ENCODE measurements around the gene NTM.

NTM gene

DNA sequence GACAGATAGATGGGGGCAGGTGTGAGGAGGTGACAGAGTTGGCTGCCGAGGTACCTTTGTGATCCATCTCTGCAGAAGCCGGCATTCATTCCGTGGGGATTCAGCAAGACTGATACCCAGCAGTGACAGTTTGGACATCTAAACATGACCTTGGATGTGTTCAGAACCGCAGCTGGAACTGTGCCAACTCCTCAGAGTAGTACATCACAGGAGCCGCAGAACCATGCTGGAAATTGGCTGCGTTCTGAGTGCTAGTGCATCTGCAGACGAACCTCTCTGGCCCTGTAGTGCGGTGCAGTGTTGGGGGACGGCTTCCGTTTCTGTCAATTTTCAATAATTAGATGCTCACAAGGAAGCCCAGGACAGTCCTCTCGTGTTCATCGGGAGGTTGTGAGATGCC is 772.1 kb downstream of the NTM start:
- Histone ChIP-seq H3K14ac (ENCODE audit: low read length in 2 of 2) (no peak overlapping the region), H3K27me3 (ENCODE audit: control insufficient read depth in 1 of 2, insufficient read depth in 1 of 2, low read length in 2 of 2) (no peaks in the 10 kb centered on the region), H2BK15ac (ENCODE audit: low read depth, poor library complexity, severe bottlenecking) (no peak overlapping the region), H3K9ac (ENCODE audit: low read length) (no peak overlapping the region), H3K4me3 (ENCODE audit: insufficient read depth in 1 of 2, low read depth in 1 of 2, low read length in 2 of 2) (no peak overlapping the region), H2BK120ac (ENCODE audit: low read depth, low read length) (no peak overlapping the region), H3K18ac (ENCODE audit: low read depth in 1 of 2, low read length in 2 of 2) (no peak overlapping the region), H2AFZ (ENCODE audit: low read depth, low read length) (no peak overlapping the region), H3K27ac (ENCODE audit: low read length, poor library complexity, severe bottlenecking) (no peak overlapping the region), H2BK12ac (ENCODE audit: low read length in 2 of 2) (no peak overlapping the region), H3K23ac (ENCODE audit: low read length in 2 of 2) (no peak overlapping the region), H3K4ac (ENCODE audit: low read depth in 1 of 2, low read length in 2 of 2) (no peak overlapping the region), H3K4me2 (ENCODE audit: low read length, poor library complexity, severe bottlenecking) (no peak overlapping the region), H3K9me3 (ENCODE audit: control insufficient read depth, low read length) (no peaks in the 10 kb centered on the region), H3K36me3 (ENCODE audit: control insufficient read depth in 1 of 2, insufficient read depth in 2 of 2, low read depth in 1 of 2, low read length in 2 of 2) (peaks cover 0 to 22% of the 10 kb centered on the region in 2 experiments), H3K4me1 (ENCODE audit: control insufficient read depth, insufficient read depth, low read depth, low read length) (peaks cover 13% of the 10 kb centered on the region), H4K91ac (ENCODE audit: low read length) (no peak overlapping the region), H2BK5ac (ENCODE audit: low read depth, low read length, poor library complexity, severe bottlenecking) (no peak overlapping the region), H4K8ac (ENCODE audit: low read length) (no peak overlapping the region), H3K79me1 (replicated peaks; ENCODE audit: low read length, poor library complexity, severe bottlenecking) (peaks cover 36% of the 10 kb centered on the region), H2AK5ac (ENCODE audit: low read length, severe bottlenecking) (no peak overlapping the region)
- WGBS, result 95% methylated on average over 12 of the region's 12 CpGs
- DNase-seq, result no peak

DNA sequence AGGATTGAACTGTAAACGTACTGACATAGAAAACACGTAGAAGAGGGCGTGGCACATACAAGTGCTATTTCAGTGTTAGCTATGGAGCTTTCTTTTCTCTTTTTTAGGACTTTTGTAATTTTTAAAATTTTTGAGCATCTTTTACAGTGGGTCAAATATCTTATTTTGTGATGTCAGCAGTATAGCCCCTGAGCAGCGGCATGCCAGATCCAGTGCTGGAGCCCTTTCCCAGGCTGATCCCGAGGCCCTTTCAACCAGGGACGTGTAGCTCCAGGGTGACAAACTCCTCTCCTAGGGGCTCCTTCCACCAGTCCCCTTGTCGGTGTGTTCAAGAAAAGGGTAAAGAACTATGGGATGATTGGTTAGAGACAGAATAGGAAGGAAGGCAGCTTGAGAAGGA is 777.0 kb downstream of the NTM start:
- H3K23ac ChIP-seq (ENCODE audit: low read length in 2 of 2), result no peak overlapping the region
- H3K14ac ChIP-seq (ENCODE audit: low read length in 2 of 2), result no peak overlapping the region
- H3K4ac ChIP-seq (ENCODE audit: low read depth in 1 of 2, low read length in 2 of 2), result no peak overlapping the region
- H2BK15ac ChIP-seq (ENCODE audit: low read depth, poor library complexity, severe bottlenecking), result no peak overlapping the region
- no peak overlapping the region for H2BK120ac ChIP-seq (ENCODE audit: low read depth, low read length)
- H4K8ac ChIP-seq (ENCODE audit: low read length), result no peak overlapping the region
- no peak for DNase-seq
- H3K9ac ChIP-seq (ENCODE audit: low read length), result no peak overlapping the region
- no peak overlapping the region for H3K27ac ChIP-seq (ENCODE audit: low read length, poor library complexity, severe bottlenecking)
- 95% methylated on average over 7 of the region's 7 CpGs for WGBS
- no peak overlapping the region for H2BK5ac ChIP-seq (ENCODE audit: low read depth, low read length, poor library complexity, severe bottlenecking)
- no peak overlapping the region for H3K18ac ChIP-seq (ENCODE audit: low read depth in 1 of 2, low read length in 2 of 2)
- H3K27me3 ChIP-seq (ENCODE audit: control insufficient read depth in 1 of 2, insufficient read depth in 1 of 2, low read length in 2 of 2), result no peaks in the 10 kb centered on the region
- H3K79me1 ChIP-seq (replicated peaks; ENCODE audit: low read length, poor library complexity, severe bottlenecking), result peaks cover 32% of the 10 kb centered on the region
- no peak overlapping the region for H3K4me3 ChIP-seq (ENCODE audit: insufficient read depth in 1 of 2, low read depth in 1 of 2, low read length in 2 of 2)
- peaks cover 2% of the 10 kb centered on the region for H3K4me1 ChIP-seq (ENCODE audit: control insufficient read depth, insufficient read depth, low read depth, low read length)
- no peak overlapping the region for H3K4me2 ChIP-seq (ENCODE audit: low read length, poor library complexity, severe bottlenecking)
- no peak overlapping the region for H2BK12ac ChIP-seq (ENCODE audit: low read length in 2 of 2)
- H3K9me3 ChIP-seq (ENCODE audit: control insufficient read depth, low read length), result no peaks in the 10 kb centered on the region
- H2AFZ ChIP-seq (ENCODE audit: low read depth, low read length), result no peak overlapping the region
- no peak overlapping the region for H4K91ac ChIP-seq (ENCODE audit: low read length)
- peaks cover 0 to 20% of the 10 kb centered on the region in 2 experiments for H3K36me3 ChIP-seq (ENCODE audit: control insufficient read depth in 1 of 2, insufficient read depth in 2 of 2, low read depth in 1 of 2, low read length in 2 of 2)
- no peak overlapping the region for H2AK5ac ChIP-seq (ENCODE audit: low read length, severe bottlenecking)

DNA sequence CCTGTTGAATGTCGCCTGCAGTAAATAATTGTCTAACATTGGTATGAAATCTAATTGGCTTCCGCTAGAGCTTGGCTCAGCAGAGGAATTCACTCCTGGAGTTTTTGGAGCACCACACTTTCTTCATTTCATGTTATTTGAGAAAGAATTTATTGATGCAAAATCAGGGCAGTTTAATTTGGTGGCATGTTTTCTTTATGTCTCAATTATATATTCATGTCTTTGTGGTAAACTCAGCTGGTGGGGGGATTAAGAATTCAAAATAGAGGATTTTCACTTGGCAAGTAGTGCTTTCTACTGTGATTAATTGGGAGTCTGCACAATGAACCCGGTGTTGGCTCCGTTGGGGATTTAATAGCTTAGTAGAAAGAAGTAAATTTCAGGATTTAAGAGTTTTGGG is 784.4 kb downstream of the NTM start:
- H3K4me2 ChIP-seq (ENCODE audit: low read length, poor library complexity, severe bottlenecking), result no peak overlapping the region
- 98% methylated on average over 4 of the region's 4 CpGs for WGBS
- no peak overlapping the region for H2BK12ac ChIP-seq (ENCODE audit: low read length in 2 of 2)
- H2BK5ac ChIP-seq (ENCODE audit: low read depth, low read length, poor library complexity, severe bottlenecking), result no peak overlapping the region
- H3K9me3 ChIP-seq (ENCODE audit: control insufficient read depth, low read length), result no peaks in the 10 kb centered on the region
- H3K9ac ChIP-seq (ENCODE audit: low read length), result no peak overlapping the region
- H2AFZ ChIP-seq (ENCODE audit: low read depth, low read length), result no peak overlapping the region
- H3K23ac ChIP-seq (ENCODE audit: low read length in 2 of 2), result no peak overlapping the region
- no peak overlapping the region for H2AK5ac ChIP-seq (ENCODE audit: low read length, severe bottlenecking)
- no peak for DNase-seq
- H3K4me1 ChIP-seq (ENCODE audit: control insufficient read depth, insufficient read depth, low read depth, low read length), result peaks cover 7% of the 10 kb centered on the region
- H3K14ac ChIP-seq (ENCODE audit: low read length in 2 of 2), result no peak overlapping the region
- H3K27me3 ChIP-seq (ENCODE audit: control insufficient read depth in 1 of 2, insufficient read depth in 1 of 2, low read length in 2 of 2), result no peaks in the 10 kb centered on the region
- no peak overlapping the region for H4K8ac ChIP-seq (ENCODE audit: low read length)
- H3K4ac ChIP-seq (ENCODE audit: low read depth in 1 of 2, low read length in 2 of 2), result no peak overlapping the region
- no peak overlapping the region for H4K91ac ChIP-seq (ENCODE audit: low read length)
- H3K27ac ChIP-seq (ENCODE audit: low read length, poor library complexity, severe bottlenecking), result no peak overlapping the region
- H3K36me3 ChIP-seq (ENCODE audit: control insufficient read depth in 1 of 2, insufficient read depth in 2 of 2, low read depth in 1 of 2, low read length in 2 of 2), result peaks cover 0 to 2% of the 10 kb centered on the region in 2 experiments
- H2BK120ac ChIP-seq (ENCODE audit: low read depth, low read length), result no peak overlapping the region
- peaks cover 38% of the 10 kb centered on the region for H3K79me1 ChIP-seq (replicated peaks; ENCODE audit: low read length, poor library complexity, severe bottlenecking)
- H3K18ac ChIP-seq (ENCODE audit: low read depth in 1 of 2, low read length in 2 of 2), result no peak overlapping the region
- H3K4me3 ChIP-seq (ENCODE audit: insufficient read depth in 1 of 2, low read depth in 1 of 2, low read length in 2 of 2), result no peak overlapping the region
- no peak overlapping the region for H2BK15ac ChIP-seq (ENCODE audit: low read depth, poor library complexity, severe bottlenecking)

DNA sequence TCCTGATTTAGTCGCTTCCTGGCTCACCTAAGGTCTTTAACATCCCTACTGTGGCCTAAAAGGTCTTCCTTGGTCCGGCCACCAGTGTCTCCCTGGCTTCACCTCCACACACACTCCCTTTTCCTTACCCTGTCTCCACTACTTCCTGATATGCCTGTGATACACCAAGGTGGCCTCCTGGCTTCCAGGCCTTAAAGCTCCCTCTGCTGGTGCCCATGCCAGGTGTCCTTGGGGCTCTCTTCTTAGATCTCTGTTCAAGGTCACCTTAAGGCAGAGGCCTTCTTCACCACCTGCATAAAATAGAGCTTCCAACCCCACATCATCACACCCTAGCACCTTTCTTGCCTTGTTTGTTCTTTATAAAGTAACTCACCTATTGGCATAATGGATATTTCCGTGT is 787.7 kb downstream of the NTM start:
- H3K36me3 ChIP-seq (ENCODE audit: control insufficient read depth in 1 of 2, insufficient read depth in 2 of 2, low read depth in 1 of 2, low read length in 2 of 2), result peaks cover 0 to 10% of the 10 kb centered on the region in 2 experiments
- H3K27ac ChIP-seq (ENCODE audit: low read length, poor library complexity, severe bottlenecking), result no peak overlapping the region
- peaks cover 53% of the 10 kb centered on the region for H3K79me1 ChIP-seq (replicated peaks; ENCODE audit: low read length, poor library complexity, severe bottlenecking)
- WGBS, result 80% methylated on average over 3 of the region's 3 CpGs
- peaks cover 13% of the 10 kb centered on the region for H3K4me1 ChIP-seq (ENCODE audit: control insufficient read depth, insufficient read depth, low read depth, low read length)
- no peak overlapping the region for H3K14ac ChIP-seq (ENCODE audit: low read length in 2 of 2)
- H2AK5ac ChIP-seq (ENCODE audit: low read length, severe bottlenecking), result no peak overlapping the region
- DNase-seq, result peak; percentile 14
- H3K23ac ChIP-seq (ENCODE audit: low read length in 2 of 2), result no peak overlapping the region
- no peak overlapping the region for H3K4me2 ChIP-seq (ENCODE audit: low read length, poor library complexity, severe bottlenecking)
- H2BK15ac ChIP-seq (ENCODE audit: low read depth, poor library complexity, severe bottlenecking), result no peak overlapping the region
- no peak overlapping the region for H3K9ac ChIP-seq (ENCODE audit: low read length)
- H2BK120ac ChIP-seq (ENCODE audit: low read depth, low read length), result no peak overlapping the region
- no peak overlapping the region for H4K8ac ChIP-seq (ENCODE audit: low read length)
- H4K91ac ChIP-seq (ENCODE audit: low read length), result no peak overlapping the region
- H2BK12ac ChIP-seq (ENCODE audit: low read length in 2 of 2), result no peak overlapping the region
- no peak overlapping the region for H3K4ac ChIP-seq (ENCODE audit: low read depth in 1 of 2, low read length in 2 of 2)
- no peak overlapping the region for H2AFZ ChIP-seq (ENCODE audit: low read depth, low read length)
- H3K4me3 ChIP-seq (ENCODE audit: insufficient read depth in 1 of 2, low read depth in 1 of 2, low read length in 2 of 2), result no peak overlapping the region
- H3K18ac ChIP-seq (ENCODE audit: low read depth in 1 of 2, low read length in 2 of 2), result no peak overlapping the region
- H3K9me3 ChIP-seq (ENCODE audit: control insufficient read depth, low read length), result no peaks in the 10 kb centered on the region
- H2BK5ac ChIP-seq (ENCODE audit: low read depth, low read length, poor library complexity, severe bottlenecking), result no peak overlapping the region
- H3K27me3 ChIP-seq (ENCODE audit: control insufficient read depth in 1 of 2, insufficient read depth in 1 of 2, low read length in 2 of 2), result no peaks in the 10 kb centered on the region

All from mesenchymal stem cell (in vitro differentiated cells and primary cell).